ENCODE data around the gene ZNF672. TPM values are rescaled to one million over a fixed set of nuclear protein-coding genes. Genes with fewer than 3 reads are reported as not detected.

The ZNF672 gene
- total RNA-seq, 1 donor from 2014 or later, result 39.8 TPM

DNA sequence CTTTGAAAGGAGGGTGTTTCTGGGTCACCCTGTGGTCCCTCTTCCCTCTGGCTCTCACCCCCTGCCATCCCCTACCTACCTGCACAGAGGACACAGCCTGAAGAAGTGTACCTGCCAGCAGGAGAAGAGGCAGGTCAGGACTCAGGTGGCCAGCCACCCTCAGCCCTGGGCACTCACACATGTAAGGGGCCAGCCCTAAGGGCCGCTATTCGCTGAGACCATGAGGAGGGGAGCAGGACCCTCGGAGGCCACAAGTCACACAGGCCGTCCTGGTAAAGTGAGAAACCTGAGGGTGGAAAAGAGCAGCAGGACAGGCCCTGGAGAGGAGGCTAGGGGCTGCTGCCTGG lies 19.7 kb downstream of the ZNF672 start:
- H3K27me3 ChIP-seq (ENCODE audit: low read depth), result no peaks in the 10 kb centered on the region
- H3K4me1 ChIP-seq, result peaks cover 23% of the 10 kb centered on the region
- H3K4me3 ChIP-seq, result peak overlapping the region; percentile 60
- H3K27ac ChIP-seq, result peak overlapping the region; percentile 96
- TF ChIP-seq, protein P1, sequence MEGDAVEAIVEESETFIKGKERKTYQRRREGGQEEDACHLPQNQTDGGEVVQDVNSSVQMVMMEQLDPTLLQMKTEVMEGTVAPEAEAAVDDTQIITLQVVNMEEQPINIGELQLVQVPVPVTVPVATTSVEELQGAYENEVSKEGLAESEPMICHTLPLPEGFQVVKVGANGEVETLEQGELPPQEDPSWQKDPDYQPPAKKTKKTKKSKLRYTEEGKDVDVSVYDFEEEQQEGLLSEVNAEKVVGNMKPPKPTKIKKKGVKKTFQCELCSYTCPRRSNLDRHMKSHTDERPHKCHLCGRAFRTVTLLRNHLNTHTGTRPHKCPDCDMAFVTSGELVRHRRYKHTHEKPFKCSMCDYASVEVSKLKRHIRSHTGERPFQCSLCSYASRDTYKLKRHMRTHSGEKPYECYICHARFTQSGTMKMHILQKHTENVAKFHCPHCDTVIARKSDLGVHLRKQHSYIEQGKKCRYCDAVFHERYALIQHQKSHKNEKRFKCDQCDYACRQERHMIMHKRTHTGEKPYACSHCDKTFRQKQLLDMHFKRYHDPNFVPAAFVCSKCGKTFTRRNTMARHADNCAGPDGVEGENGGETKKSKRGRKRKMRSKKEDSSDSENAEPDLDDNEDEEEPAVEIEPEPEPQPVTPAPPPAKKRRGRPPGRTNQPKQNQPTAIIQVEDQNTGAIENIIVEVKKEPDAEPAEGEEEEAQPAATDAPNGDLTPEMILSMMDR (IDR thresholded peaks at IDR 0.05), result no peak
- no peaks in the 10 kb centered on the region for H3K9me3 ChIP-seq
- intact Hi-C loops (cut with DNase I), result no loop called here
- peaks cover 23% of the 10 kb centered on the region for H3K36me3 ChIP-seq
- DNase-seq, result no peak
- ATAC-seq, result peak; percentile 0

DNA sequence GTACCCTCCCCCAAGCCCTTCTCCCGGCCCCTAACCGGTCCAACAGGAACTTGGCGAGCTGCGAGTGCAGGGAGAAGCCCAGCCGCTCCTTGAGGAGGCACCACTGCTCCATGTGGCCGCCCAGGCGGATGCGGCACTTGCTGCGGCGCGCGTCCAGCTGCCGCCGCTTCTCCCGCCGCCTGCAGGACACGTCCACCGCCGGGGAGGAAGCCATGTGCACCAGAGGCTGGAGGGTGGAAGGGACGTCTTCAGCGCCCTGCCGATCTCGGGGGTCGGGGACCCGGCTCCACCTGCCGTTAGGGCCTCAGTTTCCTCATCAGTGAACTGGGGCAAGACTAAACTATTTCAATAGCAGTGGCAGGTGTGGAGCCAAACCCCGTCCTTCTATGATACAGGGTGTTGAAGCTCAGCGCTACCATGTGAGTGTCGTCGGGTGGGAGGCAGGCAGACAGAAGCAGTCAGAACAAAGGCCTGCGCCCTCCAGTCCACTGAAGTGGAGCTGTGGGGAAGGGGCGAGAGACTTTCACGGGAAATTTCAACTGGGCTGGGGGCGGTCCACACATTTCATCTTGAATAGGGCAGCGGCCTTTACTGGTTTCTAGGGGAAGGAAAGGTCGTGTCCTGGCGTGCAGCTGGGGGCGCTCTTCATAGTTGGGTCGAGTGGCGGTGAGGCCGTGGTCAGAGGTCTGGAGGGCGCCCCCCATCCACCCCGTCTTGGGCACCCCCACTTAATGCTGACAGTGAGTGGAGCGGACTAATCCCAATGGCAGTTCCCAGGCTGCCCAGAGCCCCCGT lies 20.3 kb downstream of the ZNF672 start:
- no peaks in the 10 kb centered on the region for H3K9me3 ChIP-seq
- TF ChIP-seq, protein P1 (IDR thresholded peaks at IDR 0.05), result peak; percentile 48
- peaks cover 21% of the 10 kb centered on the region for H3K36me3 ChIP-seq
- peak overlapping the region; percentile 60 for H3K4me3 ChIP-seq
- peak overlapping the region; percentile 96 for H3K27ac ChIP-seq
- intact Hi-C loops (cut with DNase I), result no loop called here
- peak; percentile 75 to 78 for ATAC-seq
- no peaks in the 10 kb centered on the region for H3K27me3 ChIP-seq (ENCODE audit: low read depth)
- DNase-seq, result peak; percentile 85
- peaks cover 29% of the 10 kb centered on the region for H3K4me1 ChIP-seq

DNA sequence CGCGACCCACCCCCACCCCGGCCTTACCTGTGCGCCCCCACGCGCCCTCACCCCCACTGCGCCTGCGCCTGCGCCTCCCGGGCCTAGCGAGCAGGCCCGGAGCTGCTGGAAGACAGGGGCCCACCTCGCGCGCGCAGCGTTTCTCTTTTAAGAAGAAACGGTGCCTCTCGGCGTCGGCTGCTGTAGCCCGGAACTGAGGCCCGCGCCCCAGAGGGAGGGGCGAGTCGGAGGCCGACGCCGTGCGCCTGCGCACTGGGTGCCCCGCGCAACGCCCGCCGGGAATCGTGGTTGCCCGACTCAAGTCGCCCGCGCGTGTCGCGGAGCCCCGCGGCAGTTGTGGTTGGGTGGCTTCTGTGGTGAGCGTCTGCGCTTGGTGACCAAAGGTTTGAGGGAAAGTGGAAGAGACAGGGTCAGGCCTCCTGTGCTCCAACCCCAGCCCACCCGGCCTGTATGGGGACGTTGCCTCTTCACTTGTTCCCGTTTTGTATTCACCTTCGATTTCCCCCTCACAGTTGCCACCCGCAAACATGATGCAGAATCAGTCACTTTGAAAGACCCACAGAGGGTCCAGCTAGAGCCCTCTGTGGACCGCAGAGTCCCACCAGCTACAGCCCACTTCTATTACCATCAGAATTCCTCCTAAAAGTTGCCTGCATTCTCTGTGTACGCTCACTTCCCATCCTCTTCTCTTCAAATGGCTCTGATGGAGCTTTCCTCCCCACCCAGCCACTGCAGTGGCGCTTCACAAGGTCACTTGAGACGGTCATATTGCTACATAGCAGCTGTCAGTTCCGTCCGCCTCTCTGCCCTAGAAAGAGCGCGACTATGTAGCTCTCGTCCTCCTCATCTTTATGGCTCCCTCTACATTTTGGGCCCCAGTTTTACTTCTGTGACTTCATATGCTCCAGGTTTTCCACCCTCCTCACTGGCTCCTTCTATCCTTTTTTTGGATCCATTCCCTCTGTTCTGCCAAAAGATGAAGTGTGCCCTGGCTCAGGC lies 21.2 kb downstream of the ZNF672 start, which contains the start of gene ZNF692:
TSS of gene ZNF692 (minus strand) at position 195 of the 999 bp plus-strand sequence. CDS start 776 bp downstream, outside the sequence.
- peaks cover 12% of the 10 kb centered on the region for H3K36me3 ChIP-seq
- TF ChIP-seq, protein P1 (IDR thresholded peaks at IDR 0.05), result no peak
- peak; percentile 96 for ATAC-seq
- DNase-seq, result peak; percentile 100
- no peaks in the 10 kb centered on the region for H3K27me3 ChIP-seq (ENCODE audit: low read depth)
- intact Hi-C loops (cut with DNase I), result no loop called here
- peaks cover 35% of the 10 kb centered on the region for H3K4me1 ChIP-seq
- H3K9me3 ChIP-seq, result no peaks in the 10 kb centered on the region
- peak within 1 kb of the TSS; percentile 96 for H3K27ac ChIP-seq
- H3K4me3 ChIP-seq, result peak within 1 kb of the TSS; percentile 60

DNA sequence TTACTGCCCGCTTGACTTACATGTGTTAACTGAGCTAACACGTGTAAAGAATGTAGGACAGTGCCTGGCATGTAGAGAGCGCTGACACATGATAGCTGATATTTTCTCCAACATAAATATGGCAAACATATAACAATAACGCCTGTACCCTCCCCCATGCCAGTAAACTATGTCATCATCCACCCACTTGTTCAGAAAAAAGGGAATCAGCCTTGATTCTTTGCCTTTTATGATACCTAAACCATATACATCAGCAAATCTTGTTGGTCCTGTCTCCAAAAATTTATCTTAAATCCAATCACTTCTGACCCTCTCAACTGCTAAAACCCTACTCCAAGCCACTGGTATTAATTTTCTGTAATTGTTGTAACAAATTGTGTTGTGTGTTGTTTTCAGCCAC lies 22.0 kb downstream of the ZNF672 start:
- TF ChIP-seq, protein P1 (IDR thresholded peaks at IDR 0.05), result no peak
- no peaks in the 10 kb centered on the region for H3K9me3 ChIP-seq
- intact Hi-C loops (cut with DNase I), result no loop called here
- DNase-seq (no peak), ATAC-seq (no peak)
- H3K27ac ChIP-seq, result peak overlapping the region; percentile 96
- no peak overlapping the region for H3K4me3 ChIP-seq
- H3K27me3 ChIP-seq (ENCODE audit: low read depth), result no peaks in the 10 kb centered on the region
- peaks cover 35% of the 10 kb centered on the region for H3K4me1 ChIP-seq
- peaks cover 8% of the 10 kb centered on the region for H3K36me3 ChIP-seq

DNA sequence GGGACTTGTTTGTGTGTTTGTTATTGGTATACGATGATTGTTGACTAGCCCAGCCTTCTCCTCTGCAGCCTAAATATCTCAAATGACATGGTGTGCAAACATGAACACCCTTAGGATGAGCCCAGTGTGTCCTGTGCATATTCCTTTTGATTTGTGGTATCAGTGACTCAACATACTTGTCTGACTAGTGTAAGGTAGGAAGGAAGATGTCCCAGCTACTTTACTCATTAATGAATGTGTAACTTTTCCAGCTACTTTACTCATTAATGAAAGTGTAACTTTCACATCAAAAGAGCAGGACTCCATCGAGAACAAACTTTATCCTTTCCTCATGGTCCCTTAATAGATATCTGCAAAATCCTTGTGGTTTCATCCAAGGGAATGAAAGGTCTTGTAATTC lies 23.6 kb downstream of the ZNF672 start:
- Histone ChIP-seq H3K9me3 (no peaks in the 10 kb centered on the region), H3K4me3 (no peak overlapping the region), H3K36me3 (no peaks in the 10 kb centered on the region), H3K27ac (no peak overlapping the region), H3K4me1 (peaks cover 35% of the 10 kb centered on the region), H3K27me3 (ENCODE audit: low read depth) (no peaks in the 10 kb centered on the region)
- ATAC-seq (no peak), DNase-seq (no peak)
- TF ChIP-seq, protein P1 (IDR thresholded peaks at IDR 0.05), result no peak
- intact Hi-C loops (cut with DNase I), result no loop called here
